Activated CD8-positive, alpha-beta memory T cell treated with anti-CD3 and anti-CD28 coated beads for 36 hours (primary cell): ENCODE measurements around the gene GRIFIN. TPM values are rescaled to one million over a fixed set of nuclear protein-coding genes. Genes with fewer than 3 reads are reported as not detected.

Experiments
- CTCF ChIA-PET: fragments of 350-600 bp; sonication (Branson Sonifier 250); formaldehyde crosslinking; loops from one replicate; lab custom pipeline; 2021; ENCODE audit warnings: antibody characterized with exemption; lab: Charles Lee
- POLR2A ChIA-PET: fragments of 350-600 bp; sonication (Branson Sonifier 250); formaldehyde crosslinking; loops from one replicate; lab custom pipeline; 2021; ENCODE audit warnings: antibody characterized with exemption; lab: Charles Lee
- total RNA-seq, 2 experiments: library from RNA; stranded (reverse); gene quantifications; one replicate each; pipeline ENCODE4 v1.2.3, GENCODE V29; 2021

The GRIFIN gene
- total RNA-seq, 2 experiments from 2014 or later = not detected

DNA sequence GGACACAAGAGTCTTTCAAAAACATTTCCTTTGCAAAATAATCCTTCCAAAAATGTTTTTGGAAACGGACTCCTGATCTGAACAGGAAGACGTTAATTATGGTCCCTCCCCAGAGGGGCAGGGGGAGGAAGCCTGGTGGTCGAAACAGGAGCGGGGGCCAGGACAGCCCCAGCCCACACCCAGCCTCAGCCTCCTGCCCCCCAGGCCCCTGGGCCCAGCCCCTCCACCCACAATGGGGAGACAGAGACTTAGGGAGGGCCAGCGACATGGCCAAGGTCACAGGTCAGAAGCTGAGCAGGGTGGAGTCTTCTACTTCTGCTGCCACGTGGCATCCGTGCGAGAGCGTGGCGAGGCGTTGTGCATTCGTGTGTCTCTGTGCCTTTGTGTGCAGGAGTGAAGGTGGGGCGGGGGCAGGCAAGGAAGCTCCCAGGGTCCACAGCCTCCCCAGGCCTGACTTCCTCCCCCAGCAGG, 14.0 kb upstream of the GRIFIN start:
- ChIA-PET CTCF (no interaction called here), POLR2A (no interaction called here)

DNA sequence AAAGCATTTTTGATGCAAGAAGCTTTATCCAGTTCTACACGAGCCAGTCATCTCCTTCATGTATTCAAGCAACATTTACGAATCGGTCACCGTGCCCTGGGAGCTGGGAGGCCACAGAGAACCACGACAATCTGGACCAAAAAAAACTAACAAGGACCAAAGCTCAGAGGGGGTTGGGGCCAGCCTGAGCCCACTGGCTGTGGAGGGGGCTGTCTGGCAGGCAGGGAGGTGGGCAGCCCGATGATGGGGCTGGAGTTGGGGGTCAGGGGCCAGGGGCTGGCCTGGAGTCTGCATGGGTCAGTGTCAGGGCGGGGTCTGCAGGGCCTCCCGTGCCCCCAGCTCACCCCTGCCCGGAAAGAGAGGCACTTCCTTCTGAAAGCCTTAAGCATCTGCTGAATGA, 12.5 kb upstream of the GRIFIN start:
- ChIA-PET CTCF (interaction anchor here (1.0 to 1.4 kb wide), 2 partner anchors 10 to 38 kb away, joined by 3 to 5 read pairs; no protein-coding TSS in a partner anchor), POLR2A (no interaction called here)

DNA sequence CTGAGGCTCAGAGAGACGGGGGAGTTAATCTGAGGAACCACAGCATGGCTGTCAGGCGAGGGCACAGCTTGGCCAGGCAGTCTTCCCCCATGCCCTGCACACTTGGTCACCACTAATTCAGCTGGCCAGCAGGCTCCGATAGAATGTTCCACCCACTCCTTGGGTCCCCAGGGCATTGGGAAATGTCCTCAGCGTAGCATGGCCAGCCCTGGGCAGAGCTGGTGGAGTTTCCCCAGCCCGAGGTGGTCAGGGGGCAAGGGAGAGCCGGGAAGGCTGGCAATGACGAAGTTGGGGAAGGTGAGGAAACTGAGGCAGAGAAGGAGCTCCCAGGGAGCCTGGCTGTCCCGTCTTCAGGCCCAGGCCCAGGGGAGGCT, 12.1 kb upstream of the GRIFIN start:
- ChIA-PET POLR2A (no interaction called here), CTCF (interaction anchor here (1.0 to 1.4 kb wide), 2 partner anchors 10 to 38 kb away, joined by 3 to 5 read pairs; no protein-coding TSS in a partner anchor)

DNA sequence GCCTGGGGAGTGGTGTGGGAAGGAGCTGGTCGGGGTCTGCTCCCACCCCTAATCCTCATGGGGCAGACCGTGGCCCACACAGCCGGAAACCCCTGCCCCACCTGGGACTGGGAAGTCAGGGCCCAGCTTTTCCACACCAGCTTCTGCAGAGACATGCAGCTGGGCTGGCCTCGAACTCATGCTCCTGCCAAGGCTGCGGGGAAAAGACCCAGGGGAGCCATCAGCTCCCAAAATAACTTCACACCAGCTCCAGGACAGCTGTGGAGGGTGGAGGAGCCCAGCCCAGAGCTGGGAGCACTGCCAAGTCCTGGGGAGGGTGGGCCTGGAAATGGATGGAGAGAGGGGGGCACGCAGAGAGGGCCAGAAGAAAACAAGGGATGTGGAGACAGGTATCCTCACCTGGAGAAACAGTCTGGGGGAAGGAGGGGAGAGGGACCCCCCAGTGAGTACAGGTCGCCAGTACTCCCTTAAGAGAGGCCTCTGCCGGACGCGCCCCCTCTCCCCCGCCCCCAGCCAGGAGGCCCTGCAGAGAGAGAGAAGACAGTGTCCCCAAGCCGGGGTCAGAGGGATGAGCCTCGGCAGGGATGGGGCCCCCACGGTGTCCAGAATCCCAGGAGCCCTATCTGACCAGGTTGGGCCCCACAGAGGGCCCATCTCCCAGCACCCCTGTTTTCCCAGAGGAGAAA, 11.5 kb upstream of the GRIFIN start:
- ChIA-PET POLR2A (no interaction called here), CTCF (interaction anchor here (1.0 kb wide), 1 partner anchor 9 kb away, joined by 3 read pairs; no protein-coding TSS in a partner anchor)

GRCh38 chr7:2484868-2485267, 8.7 kb upstream of the GRIFIN start:
- ChIA-PET CTCF (no interaction called here), POLR2A (no interaction called here)

GRCh38 chr7:2483494-2483893, 7.3 kb upstream of the GRIFIN start:
- ChIA-PET POLR2A (no interaction called here), CTCF (interaction anchor here (1.1 kb wide), 1 partner anchor 31 kb away, joined by 3 read pairs; no protein-coding TSS in a partner anchor)

DNA sequence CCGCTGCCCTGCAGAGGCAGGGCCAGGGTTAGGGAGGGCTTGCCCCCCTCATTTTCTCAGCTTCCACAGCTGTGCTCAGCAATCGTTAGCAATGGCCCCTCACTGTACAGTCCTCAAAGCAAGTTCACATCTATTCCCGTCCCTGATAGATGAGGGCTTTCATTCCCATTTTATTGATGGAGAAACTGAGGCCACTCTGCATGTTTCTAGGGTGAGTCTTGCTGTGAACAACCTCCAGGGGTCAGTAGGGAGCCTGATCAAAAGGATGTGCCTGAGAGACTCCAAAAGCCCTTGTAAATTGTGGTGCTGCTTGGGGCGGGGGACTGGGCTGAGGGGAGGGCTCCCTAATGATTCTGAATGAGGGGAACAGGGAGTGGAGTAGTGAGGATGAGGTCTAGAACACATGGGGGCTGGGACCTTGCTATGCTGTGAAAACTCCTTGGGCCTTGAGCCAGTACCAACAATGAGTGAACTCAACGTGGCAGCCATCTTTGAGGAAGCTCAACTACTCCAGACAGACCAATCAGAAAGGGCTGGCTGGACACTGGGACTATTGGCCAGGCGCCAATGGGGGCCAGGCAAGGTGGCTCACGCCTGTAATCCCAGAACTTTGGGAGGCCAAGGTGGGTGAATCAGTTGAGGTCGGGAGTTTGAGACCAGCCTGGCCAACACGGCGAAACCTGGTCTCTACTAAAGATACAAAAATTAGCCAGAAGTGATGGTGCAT, 6.7 kb upstream of the GRIFIN start:
- CTCF ChIA-PET = interaction anchor here (1.1 kb wide), 1 partner anchor 31 kb away, joined by 3 read pairs; no protein-coding TSS in a partner anchor
- POLR2A ChIA-PET = no interaction called here

- ChIA-PET POLR2A (no interaction called here), CTCF (no interaction called here)
Measured at GRCh38 chr7:2481195-2481594, 5.0 kb upstream of the GRIFIN start.

DNA sequence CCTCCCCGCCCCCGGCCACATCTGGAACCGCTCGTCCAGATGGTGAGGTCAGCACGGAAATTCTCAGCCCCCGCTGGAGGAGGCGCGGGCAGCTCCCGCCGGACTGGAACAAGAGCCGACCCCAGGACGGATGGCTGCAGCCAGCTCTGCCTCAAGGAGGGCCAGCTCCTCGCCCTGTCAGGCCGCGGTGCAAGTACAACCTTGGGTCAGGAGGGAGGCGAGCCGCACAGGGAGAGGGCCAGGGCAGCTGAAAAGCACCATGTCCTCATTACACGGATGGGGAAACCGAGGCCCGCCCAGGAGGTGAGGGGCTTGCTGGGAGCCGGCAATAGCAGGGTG, 3.8 kb upstream of the GRIFIN start:
- ChIA-PET CTCF (no interaction called here), POLR2A (no interaction called here)

GRCh38 chr7:2479276-2480069, 3.3 kb upstream of the GRIFIN start:
- CTCF ChIA-PET = interaction anchor here (0.5 to 1.7 kb wide), 3 partner anchors 10 to 200 kb away, joined by 3 to 7 read pairs (median 4); no protein-coding TSS in a partner anchor

DNA sequence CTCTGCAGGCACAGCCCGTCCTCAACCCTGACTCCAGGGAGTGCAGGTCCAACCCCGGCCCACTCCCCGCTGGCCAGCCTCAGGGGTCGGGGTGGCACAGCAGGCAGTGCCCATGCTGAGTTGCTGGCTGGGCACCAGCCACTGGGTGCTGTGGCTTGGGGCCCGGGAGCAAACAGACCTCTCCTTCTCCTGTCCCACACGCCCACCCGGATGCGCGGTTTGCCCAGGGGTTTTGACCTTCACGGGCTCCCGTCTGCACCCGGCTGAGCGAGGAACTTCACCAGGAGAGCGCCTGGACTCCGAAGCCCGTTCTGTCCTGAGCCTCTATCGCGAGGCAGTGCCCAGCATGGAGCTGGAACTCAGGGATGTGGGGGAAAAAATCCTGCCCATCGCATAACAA, 2.6 kb upstream of the GRIFIN start:
- ChIA-PET POLR2A (no interaction called here), CTCF (interaction anchor here (0.5 to 1.7 kb wide), 6 partner anchors 10 to 199 kb away, joined by 3 to 7 read pairs (median 3); no protein-coding TSS in a partner anchor)

More at GRCh38 chr7:2479276-2480069, 3.3 kb upstream of the GRIFIN start:
- POLR2A ChIA-PET = no interaction called here

GRCh38 chr7:2478399-2478785, 2.2 kb upstream of the GRIFIN start:
- ChIA-PET POLR2A (no interaction called here), CTCF (interaction anchor here (0.5 to 1.7 kb wide), 8 partner anchors 9 to 221 kb away, joined by 3 to 7 read pairs (median 3); no protein-coding TSS in a partner anchor)

DNA sequence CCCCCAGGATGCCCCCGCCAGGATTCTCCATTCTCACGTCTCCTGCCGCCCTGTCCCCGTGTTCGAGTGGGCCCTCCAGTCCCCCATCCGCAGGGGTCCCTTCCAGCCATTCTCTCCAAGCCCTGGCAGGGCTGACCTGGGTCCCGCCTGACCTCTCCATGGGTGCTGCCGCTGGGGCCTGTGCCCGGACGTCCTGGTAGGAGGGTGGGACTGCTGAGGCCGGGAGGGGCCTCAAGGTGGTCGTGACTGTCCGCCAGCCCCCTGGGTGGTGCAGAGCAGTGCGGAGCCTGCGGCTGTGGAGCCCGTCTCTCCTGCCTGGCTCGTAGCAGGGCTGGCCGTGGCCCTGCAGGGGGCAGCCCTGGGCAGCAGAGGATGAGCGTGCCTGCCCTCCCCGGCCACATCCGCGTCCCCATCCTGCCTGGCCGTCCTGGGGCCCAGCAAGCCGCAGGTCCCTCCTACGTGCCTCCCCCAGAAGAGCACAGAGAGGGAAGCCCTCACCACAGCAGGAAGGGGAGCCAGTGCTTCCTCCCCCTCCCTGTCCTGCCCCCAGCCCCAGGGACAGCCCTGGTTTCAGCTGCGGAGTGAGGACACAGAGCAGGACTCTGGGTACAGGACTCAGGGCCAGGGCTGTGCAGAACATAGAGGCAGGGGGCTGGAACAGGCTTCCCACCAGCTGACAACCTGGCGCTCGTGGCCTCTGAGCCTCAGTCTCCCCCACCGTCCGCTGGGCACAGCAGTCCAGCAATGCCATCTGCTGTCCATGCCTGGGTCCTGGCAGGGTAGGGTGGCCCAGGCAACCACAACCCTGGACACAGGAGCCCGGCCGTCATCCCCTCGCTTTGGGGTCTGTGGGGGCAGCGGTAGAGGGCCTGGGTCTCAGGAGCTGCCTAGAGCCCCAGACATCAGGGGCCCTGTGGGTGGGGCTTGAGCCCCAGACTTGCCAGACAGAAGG, 1.5 kb upstream of the GRIFIN start:
- POLR2A ChIA-PET = no interaction called here
- CTCF ChIA-PET = interaction anchor here (0.8 to 1.7 kb wide), 6 partner anchors 9 to 221 kb away, joined by 3 to 7 read pairs (median 3); no protein-coding TSS in a partner anchor

DNA sequence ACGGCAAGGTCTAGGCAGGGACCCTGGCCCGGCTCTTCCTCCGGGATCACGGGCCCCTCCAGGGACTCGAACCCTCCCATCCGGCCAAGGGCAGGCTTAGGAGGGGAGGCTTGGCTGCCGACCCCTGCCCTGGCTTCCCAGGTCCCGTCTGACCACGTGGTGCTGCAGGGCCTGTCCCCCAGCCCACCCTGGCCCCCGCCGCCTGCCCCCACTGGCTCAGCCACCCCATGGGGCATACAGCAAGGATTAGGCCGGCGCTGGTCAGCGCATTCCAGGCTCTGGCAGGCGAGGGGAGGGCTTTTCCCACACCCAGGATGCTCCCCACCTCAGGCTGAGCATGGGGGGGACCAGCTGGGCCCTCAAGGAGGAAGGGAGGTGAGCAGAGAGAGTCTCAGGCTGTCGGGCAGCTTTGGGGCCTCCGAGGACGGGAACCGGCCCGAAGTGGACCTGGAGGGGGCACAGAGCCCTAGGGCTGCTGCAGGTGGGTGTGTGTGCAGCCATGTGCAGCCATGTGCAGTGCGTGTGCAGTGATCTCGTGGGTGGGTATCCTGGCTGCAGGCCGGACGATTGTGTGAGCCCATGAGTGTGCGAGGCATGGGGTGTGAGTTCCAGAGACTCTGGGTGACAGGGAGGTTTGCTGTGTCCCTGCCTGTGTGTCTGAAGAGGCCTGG, 713 bp upstream of the GRIFIN start:
- ChIA-PET CTCF (no interaction called here), POLR2A (no interaction called here)

DNA sequence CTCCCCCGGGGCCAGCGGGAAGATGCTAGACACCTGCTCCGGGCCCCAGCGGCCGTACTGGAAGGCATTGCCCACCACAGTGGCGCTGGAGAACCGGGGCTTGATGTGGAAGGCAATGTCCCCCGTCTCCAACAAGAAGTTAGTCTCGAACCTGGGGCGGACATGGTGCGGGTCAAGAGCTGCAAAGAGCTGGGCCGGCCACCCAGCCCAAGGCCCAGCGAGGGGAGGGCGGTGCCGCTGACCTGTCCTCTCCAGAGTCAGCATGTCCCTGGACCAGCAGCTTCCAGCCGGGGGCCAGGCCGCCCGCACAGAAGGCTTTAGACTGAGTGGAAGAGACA, 551 bp downstream of the GRIFIN start:
- ChIA-PET CTCF (no interaction called here), POLR2A (no interaction called here)

- POLR2A ChIA-PET = no interaction called here
- CTCF ChIA-PET = no interaction called here
Measured at GRCh38 chr7:2474813-2475677, 1.2 kb downstream of the GRIFIN start.

- POLR2A ChIA-PET = no interaction called here
- CTCF ChIA-PET = no interaction called here
Measured at GRCh38 chr7:2474224-2474623, 2.0 kb downstream of the GRIFIN start.
